SK-N-MC (cell line): ENCODE results near the gene PHOX2B.

Experiments used
- DNase-seq: peaks from one replicate; pipeline ENCODE4 v3.0.0-alpha.2; 2011; ENCODE audit warnings: low read depth, low spot score
- H3K27ac ChIP-seq: fragments of 200-600 bp; sonication (generic); 2 replicates; pipeline ENCODE4 v1.5.1; 2016; ENCODE audit warnings: mixed run types
- H3K36me3 ChIP-seq: fragments of 200-600 bp; sonication (generic); 2 replicates; pipeline ENCODE4 v1.6.1; 2017; ENCODE audit warnings: antibody characterized with exemption, low read length, mixed read lengths; ENCODE audit not compliant: insufficient read depth
- H3K4me3 ChIP-seq: fragments of 200-600 bp; sonication (generic); 2 replicates; pipeline ENCODE4 v1.5.1; 2016
- H3K9ac ChIP-seq: fragments of 200-600 bp; sonication (generic); 2 replicates; pipeline ENCODE4 v1.8.0; 2017; ENCODE audit warnings: mixed run types, mixed read lengths; ENCODE audit not compliant: insufficient read length
- H3K9me3 ChIP-seq: fragments of 200-600 bp; sonication (generic); 2 replicates; pipeline ENCODE4 v1.6.1; 2017; ENCODE audit warnings: low read depth, mild to moderate bottlenecking, antibody characterized with exemption, low read length, moderate library complexity, mixed read lengths
- EZH2 ChIP-seq: fragments of 200-600 bp; sonication (generic); IDR thresholded peaks from one replicate; pipeline ENCODE4 v1.6.1; 2017; ENCODE audit warnings: antibody characterized with exemption
- FOXP2 ChIP-seq: optimal IDR thresholded peaks from 2 replicates; pipeline ENCODE3; 2011; ENCODE audit warnings: mild to moderate bottlenecking, moderate library complexity; ENCODE audit not compliant: insufficient read depth; ENCODE audit errors: extremely low read length, control extremely low read depth
- POLR2AphosphoS5 ChIP-seq: IDR thresholded peaks from 2 replicates; pipeline ENCODE4 v1.6.1; 2012; ENCODE audit warnings: mild to moderate bottlenecking, low read depth, low read length, borderline replicate concordance

Gene PHOX2B

GRCh38 chr4:41750626-41751448 lies 2.3 kb upstream of the PHOX2B start:
- no peaks in the 10 kb centered on the region for H3K36me3 ChIP-seq
- no peak for DNase-seq
- TF ChIP-seq EZH2 (no peak), POLR2AphosphoS5 (no peak), FOXP2 (no peak)
- H3K4me3 ChIP-seq = no peak overlapping the region
- no peaks in the 10 kb centered on the region for H3K9me3 ChIP-seq
- H3K27ac ChIP-seq = no peak overlapping the region
- H3K9ac ChIP-seq = no peak overlapping the region

- TF ChIP-seq FOXP2 (no peak), EZH2 (peak; percentile 64)
- H3K9ac ChIP-seq = no peak overlapping the region
- no peak for DNase-seq
- H3K36me3 ChIP-seq = no peaks in the 10 kb centered on the region
- H3K4me3 ChIP-seq = no peak overlapping the region
- no peak overlapping the region for H3K27ac ChIP-seq
- H3K9me3 ChIP-seq = no peaks in the 10 kb centered on the region
These were observed 1.6 kb upstream of the PHOX2B start for GRCh38 chr4:41750121-41750625.

- DNase-seq = no peak
- Histone ChIP-seq H3K36me3 (no peaks in the 10 kb centered on the region), H3K4me3 (no peak overlapping the region), H3K9ac (no peak overlapping the region), H3K27ac (no peak overlapping the region), H3K9me3 (no peaks in the 10 kb centered on the region)
- no peak for TF ChIP-seq EZH2
- TF ChIP-seq POLR2AphosphoS5 = no peak
- no peak for TF ChIP-seq FOXP2
These were observed 1.1 kb upstream of the PHOX2B start for GRCh38 chr4:41749631-41750039.

GRCh38 chr4:41748074-41748570 lies 403 bp downstream of the PHOX2B start:
- TF ChIP-seq POLR2AphosphoS5 = no peak
- no peak for TF ChIP-seq FOXP2
- no peak for TF ChIP-seq EZH2
- no peaks in the 10 kb centered on the region for H3K9me3 ChIP-seq
- no peaks in the 10 kb centered on the region for H3K36me3 ChIP-seq
- H3K27ac ChIP-seq = no peak overlapping the region
- no peak for DNase-seq
- H3K9ac ChIP-seq = no peak overlapping the region
- H3K4me3 ChIP-seq = no peak overlapping the region

GRCh38 chr4:41747230-41748055 lies 1.1 kb downstream of the PHOX2B start:
- Histone ChIP-seq H3K9me3 (no peaks in the 10 kb centered on the region), H3K9ac (no peak overlapping the region), H3K36me3 (no peaks in the 10 kb centered on the region), H3K4me3 (no peak overlapping the region), H3K27ac (no peak overlapping the region)
- DNase-seq = no peak
- TF ChIP-seq EZH2 = peak; percentile 69
- TF ChIP-seq POLR2AphosphoS5 = no peak

GRCh38 chr4:41746440-41747229 lies 1.9 kb downstream of the PHOX2B start:
- Histone ChIP-seq H3K9me3 (no peaks in the 10 kb centered on the region), H3K36me3 (no peaks in the 10 kb centered on the region), H3K4me3 (no peak overlapping the region), H3K9ac (no peak overlapping the region), H3K27ac (no peak overlapping the region)
- TF ChIP-seq FOXP2 (no peak), POLR2AphosphoS5 (no peak), EZH2 (no peak)
- DNase-seq = no peak

GRCh38 chr4:41746025-41746439 lies 2.5 kb downstream of the PHOX2B start:
- H3K36me3 ChIP-seq = no peaks in the 10 kb centered on the region
- H3K9me3 ChIP-seq = no peaks in the 10 kb centered on the region
- no peak overlapping the region for H3K4me3 ChIP-seq
- DNase-seq = no peak
- no peak overlapping the region for H3K27ac ChIP-seq
- TF ChIP-seq FOXP2 (no peak), EZH2 (no peak), POLR2AphosphoS5 (no peak)
- H3K9ac ChIP-seq = no peak overlapping the region
